GM12874 (cell line): ENCODE results near the gene BCKDK.

Experiments used
- CTCF ChIP-seq: IDR thresholded peaks from 2 replicates; pipeline ENCODE4 v1.5.1; 2011; ENCODE audit warnings: low read depth, mild to moderate bottlenecking, control low read depth, low read length, moderate library complexity; ENCODE audit not compliant: insufficient read depth

BCKDK gene

DNA sequence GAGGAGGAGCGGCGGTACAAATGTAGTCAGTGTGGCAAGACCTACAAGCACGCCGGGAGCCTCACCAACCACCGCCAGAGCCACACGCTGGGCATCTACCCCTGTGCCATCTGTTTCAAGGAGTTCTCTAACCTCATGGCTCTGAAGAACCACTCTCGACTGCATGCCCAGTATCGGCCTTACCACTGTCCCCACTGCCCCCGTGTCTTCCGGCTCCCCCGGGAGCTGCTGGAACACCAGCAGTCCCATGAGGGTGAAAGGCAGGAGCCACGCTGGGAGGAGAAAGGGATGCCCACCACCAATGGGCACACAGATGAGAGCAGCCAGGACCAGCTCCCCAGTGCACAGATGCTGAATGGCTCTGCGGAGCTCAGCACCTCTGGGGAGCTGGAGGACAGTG lies 31.2 kb upstream of the BCKDK start:
- TF ChIP-seq CTCF: no peak

DNA sequence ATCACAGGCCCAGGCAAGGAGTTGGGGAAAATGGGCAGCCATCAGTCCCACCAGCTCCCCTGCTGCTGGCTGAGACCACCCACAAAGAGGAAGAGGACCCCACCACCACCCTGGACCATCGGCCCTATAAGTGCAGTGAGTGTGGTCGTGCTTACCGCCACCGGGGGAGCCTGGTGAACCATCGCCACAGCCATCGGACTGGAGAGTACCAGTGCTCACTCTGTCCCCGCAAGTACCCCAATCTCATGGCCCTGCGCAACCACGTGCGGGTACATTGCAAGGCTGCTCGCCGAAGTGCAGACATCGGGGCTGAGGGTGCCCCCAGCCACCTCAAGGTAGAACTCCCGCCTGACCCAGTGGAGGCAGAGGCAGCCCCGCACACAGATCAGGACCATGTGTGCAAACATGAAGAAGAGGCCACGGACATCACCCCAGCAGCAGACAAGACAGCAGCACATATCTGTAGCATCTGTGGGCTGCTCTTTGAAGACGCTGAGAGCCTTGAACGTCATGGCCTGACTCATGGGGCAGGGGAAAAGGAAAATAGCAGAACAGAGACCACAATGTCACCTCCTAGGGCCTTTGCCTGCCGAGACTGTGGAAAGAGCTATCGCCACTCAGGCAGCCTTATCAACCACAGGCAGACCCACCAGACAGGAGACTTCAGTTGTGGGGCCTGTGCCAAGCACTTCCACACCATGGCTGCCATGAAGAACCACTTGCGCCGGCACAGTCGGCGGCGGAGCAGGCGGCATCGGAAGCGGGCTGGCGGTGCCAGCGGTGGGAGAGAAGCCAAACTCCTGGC lies 30.4 kb upstream of the BCKDK start:
- TF ChIP-seq CTCF: no peak

DNA sequence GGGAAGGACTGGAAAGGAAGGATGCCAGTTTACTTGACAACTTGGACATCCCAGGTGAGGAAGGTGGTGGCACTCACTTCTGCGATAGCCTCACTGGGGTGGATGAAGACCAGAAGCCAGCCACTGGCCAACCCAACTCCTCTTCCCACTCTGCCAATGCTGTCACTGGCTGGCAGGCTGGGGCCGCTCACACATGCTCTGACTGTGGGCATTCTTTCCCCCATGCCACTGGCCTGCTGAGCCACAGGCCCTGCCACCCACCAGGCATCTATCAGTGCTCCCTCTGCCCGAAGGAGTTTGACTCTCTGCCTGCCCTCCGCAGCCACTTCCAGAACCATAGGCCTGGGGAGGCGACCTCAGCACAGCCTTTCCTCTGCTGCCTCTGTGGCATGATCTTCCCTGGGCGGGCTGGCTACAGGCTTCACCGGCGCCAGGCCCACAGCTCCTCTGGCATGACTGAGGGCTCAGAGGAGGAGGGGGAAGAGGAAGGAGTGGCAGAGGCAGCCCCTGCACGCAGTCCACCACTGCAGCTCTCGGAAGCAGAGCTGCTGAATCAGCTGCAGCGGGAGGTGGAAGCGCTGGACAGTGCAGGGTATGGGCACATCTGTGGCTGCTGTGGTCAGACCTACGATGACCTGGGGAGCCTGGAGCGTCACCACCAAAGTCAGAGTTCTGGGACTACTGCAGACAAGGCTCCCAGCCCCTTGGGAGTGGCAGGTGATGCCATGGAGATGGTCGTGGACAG lies 29.4 kb upstream of the BCKDK start:
- TF ChIP-seq CTCF: no peak

DNA sequence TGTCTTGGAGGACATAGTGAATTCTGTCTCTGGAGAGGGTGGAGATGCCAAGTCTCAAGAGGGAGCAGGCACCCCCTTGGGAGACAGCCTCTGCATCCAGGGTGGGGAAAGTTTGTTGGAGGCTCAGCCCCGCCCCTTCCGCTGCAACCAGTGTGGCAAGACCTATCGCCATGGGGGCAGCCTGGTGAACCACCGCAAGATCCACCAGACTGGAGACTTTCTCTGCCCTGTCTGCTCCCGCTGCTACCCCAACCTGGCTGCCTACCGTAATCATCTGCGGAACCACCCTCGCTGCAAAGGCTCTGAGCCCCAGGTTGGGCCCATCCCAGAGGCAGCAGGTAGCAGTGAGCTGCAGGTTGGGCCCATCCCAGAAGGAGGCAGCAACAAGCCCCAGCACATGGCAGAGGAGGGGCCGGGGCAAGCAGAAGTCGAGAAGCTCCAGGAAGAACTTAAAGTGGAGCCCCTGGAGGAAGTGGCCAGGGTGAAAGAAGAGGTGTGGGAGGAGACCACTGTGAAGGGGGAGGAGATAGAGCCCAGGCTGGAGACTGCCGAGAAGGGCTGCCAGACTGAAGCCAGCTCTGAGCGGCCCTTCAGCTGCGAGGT lies 28.7 kb upstream of the BCKDK start:
- no peak for TF ChIP-seq CTCF

GRCh38 chr16:31080035-31080629 lies 28.1 kb upstream of the BCKDK start:
- TF ChIP-seq CTCF: no peak

DNA sequence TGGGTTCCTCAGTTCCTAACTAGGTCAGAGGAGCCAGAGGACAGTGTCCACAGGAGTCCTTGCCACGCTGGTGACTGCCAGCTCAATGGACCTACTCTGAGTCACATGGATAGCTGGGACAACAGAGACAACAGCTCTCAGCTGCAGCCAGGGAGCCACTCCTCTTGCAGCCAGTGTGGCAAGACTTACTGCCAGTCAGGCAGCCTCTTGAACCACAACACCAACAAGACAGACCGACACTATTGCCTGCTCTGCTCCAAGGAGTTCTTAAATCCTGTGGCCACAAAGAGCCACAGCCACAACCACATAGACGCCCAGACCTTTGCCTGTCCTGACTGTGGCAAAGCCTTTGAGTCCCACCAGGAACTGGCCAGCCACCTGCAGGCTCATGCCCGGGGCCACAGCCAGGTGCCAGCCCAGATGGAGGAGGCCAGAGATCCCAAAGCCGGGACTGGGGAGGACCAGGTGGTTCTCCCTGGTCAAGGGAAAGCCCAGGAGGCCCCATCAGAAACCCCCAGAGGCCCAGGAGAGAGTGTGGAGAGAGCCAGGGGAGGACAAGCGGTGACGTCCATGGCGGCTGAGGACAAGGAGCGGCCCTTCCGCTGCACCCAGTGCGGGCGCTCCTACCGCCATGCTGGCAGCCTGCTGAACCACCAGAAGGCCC lies 27.3 kb upstream of the BCKDK start:
- no peak for TF ChIP-seq CTCF
